A673 (cell line): ENCODE data around the gene TTYH3. TPM values are rescaled to one million over a fixed set of nuclear protein-coding genes. Genes with fewer than 3 reads are reported as not detected.

ENCODE experiments used
- BruUV-seq: library from RNA; stranded (reverse); fragments of 400-500 nt; replicated peaks from 2 replicates; lab custom pipeline; 2021; lab: Mats Ljungman, UMichigan
- CTCF ChIA-PET: fragments of 300-600 bp; sonication (Branson Sonifier 250); formaldehyde crosslinking; loops from one replicate; lab custom pipeline; 2022; ENCODE audit warnings: antibody characterized with exemption; lab: Charles Lee
- POLR2A ChIA-PET: fragments of 300-600 bp; sonication (Branson Sonifier 250); formaldehyde crosslinking; loops from one replicate; lab custom pipeline; 2022; ENCODE audit warnings: antibody characterized with exemption; ENCODE audit not compliant: low non-redundant PET; lab: Charles Lee
- DNase-seq: peaks from one replicate; pipeline ENCODE4 v3.0.0-alpha.2; 2015; ENCODE audit warnings: low spot score
- H3K27ac ChIP-seq: fragments of 200-600 bp; sonication (generic); 2 replicates; pipeline ENCODE4 v1.5.1; 2016; ENCODE audit warnings: mixed run types, low read depth, mild to moderate bottlenecking, mixed read lengths, antibody characterized with exemption, low read length; ENCODE audit not compliant: poor library complexity, severe bottlenecking
- H3K27me3 ChIP-seq: fragments of 200-600 bp; sonication (generic); replicated peaks from 2 replicates; pipeline ENCODE4 v1.6.1; 2017; ENCODE audit warnings: mixed run types, low read depth, mild to moderate bottlenecking, mixed read lengths, antibody characterized with exemption, low read length; ENCODE audit not compliant: insufficient read depth, poor library complexity
- H3K36me3 ChIP-seq: fragments of 200-600 bp; sonication (generic); 2 replicates; pipeline ENCODE4 v1.6.1; 2016; ENCODE audit warnings: mixed run types, mild to moderate bottlenecking, mixed read lengths, antibody characterized with exemption, low read length; ENCODE audit not compliant: insufficient read depth, poor library complexity, severe bottlenecking
- H3K4me1 ChIP-seq: fragments of 200-600 bp; sonication (generic); 2 replicates; pipeline ENCODE4 v1.6.1; 2017; ENCODE audit warnings: mixed run types, mild to moderate bottlenecking, mixed read lengths, antibody characterized with exemption, low read length; ENCODE audit not compliant: insufficient read depth, poor library complexity, severe bottlenecking
- H3K4me3 ChIP-seq: fragments of 200-600 bp; sonication (generic); 2 replicates; pipeline ENCODE4 v1.5.1; 2016; ENCODE audit warnings: low read depth, mixed run types, mild to moderate bottlenecking, mixed read lengths, low read length; ENCODE audit not compliant: poor library complexity, severe bottlenecking
- H3K9me3 ChIP-seq: fragments of 200-600 bp; sonication (generic); 2 replicates; pipeline ENCODE4 v1.6.1; 2016; ENCODE audit warnings: mixed run types, low read depth, mild to moderate bottlenecking, mixed read lengths, antibody characterized with exemption, low read length; ENCODE audit not compliant: poor library complexity, severe bottlenecking
- EZH2 ChIP-seq: fragments of 200-600 bp; sonication (generic); IDR thresholded peaks from 2 replicates; pipeline ENCODE4 v1.6.1; 2017; ENCODE audit warnings: borderline replicate concordance, low read depth, mild to moderate bottlenecking, mixed read lengths, antibody characterized with exemption, low read length; ENCODE audit not compliant: poor library complexity, severe bottlenecking
- intact Hi-C: fragments of 100-400 bp; cut with micrococcal nuclease; formaldehyde crosslinking; loops from one replicate; pipeline ENCODE4 v1.10.0; 2022; ENCODE audit not compliant: unreplicated experiment
- total RNA-seq: library from RNA; stranded (reverse); gene quantifications from 2 replicates; pipeline ENCODE4 v1.2.3, GENCODE V29; 2021
- TF ChIP-seq, protein P1 (sequence below): fragments of 300-800, 200-600 bp; sonication (generic); conservative IDR thresholded peaks from 2 replicates; pipeline ENCODE4 v1.5.1; 2017; ENCODE audit warnings: low read depth, mild to moderate bottlenecking, antibody characterized with exemption, low read length, moderate library complexity, mixed read lengths

The TTYH3 gene
- total RNA-seq, 1 experiment from 2014 or later = 248 TPM

DNA sequence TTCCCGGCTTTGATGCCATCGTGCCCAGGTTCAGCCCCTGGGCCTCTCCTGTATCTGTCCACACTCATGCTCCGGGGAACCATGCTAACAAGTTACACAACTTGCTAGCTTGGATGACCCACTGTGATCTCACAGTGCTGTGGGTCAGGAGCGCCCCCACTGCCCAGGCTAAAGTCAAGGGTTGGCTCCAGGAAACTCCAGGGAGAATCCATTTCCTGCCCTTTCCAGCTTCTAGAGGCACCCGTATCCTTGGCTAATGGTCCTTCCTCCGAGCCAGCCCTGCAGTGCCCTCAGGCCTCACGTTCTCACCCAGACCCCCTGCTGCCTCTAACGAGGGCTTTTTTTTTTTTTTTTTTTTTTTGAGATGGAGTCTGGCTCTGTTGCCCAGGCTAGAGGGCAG, 75.7 kb downstream of the TTYH3 start:
- Histone ChIP-seq H3K4me1 (no peaks in the 10 kb centered on the region), H3K27me3 (no peaks in the 10 kb centered on the region), H3K4me3 (no peak overlapping the region), H3K9me3 (no peaks in the 10 kb centered on the region), H3K36me3 (no peaks in the 10 kb centered on the region), H3K27ac (no peak overlapping the region)
- no TSS peak for BruUV-seq
- DNase-seq = no peak
- TF ChIP-seq, protein P1, sequence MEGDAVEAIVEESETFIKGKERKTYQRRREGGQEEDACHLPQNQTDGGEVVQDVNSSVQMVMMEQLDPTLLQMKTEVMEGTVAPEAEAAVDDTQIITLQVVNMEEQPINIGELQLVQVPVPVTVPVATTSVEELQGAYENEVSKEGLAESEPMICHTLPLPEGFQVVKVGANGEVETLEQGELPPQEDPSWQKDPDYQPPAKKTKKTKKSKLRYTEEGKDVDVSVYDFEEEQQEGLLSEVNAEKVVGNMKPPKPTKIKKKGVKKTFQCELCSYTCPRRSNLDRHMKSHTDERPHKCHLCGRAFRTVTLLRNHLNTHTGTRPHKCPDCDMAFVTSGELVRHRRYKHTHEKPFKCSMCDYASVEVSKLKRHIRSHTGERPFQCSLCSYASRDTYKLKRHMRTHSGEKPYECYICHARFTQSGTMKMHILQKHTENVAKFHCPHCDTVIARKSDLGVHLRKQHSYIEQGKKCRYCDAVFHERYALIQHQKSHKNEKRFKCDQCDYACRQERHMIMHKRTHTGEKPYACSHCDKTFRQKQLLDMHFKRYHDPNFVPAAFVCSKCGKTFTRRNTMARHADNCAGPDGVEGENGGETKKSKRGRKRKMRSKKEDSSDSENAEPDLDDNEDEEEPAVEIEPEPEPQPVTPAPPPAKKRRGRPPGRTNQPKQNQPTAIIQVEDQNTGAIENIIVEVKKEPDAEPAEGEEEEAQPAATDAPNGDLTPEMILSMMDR = no peak
- TF ChIP-seq EZH2 = no peak
- ChIA-PET CTCF (interaction anchor here (1.1 kb wide), 1 partner anchor 123 kb away, joined by 4 read pairs; no protein-coding TSS in a partner anchor), POLR2A (no interaction called here)
- intact Hi-C loops = no loop called here

GRCh38 chr7:2708041-2708440, 76.3 kb downstream of the TTYH3 start:
- DNase-seq = no peak
- intact Hi-C loops = no loop called here
- ChIA-PET CTCF (no interaction called here), POLR2A (no interaction called here)
- no peak for TF ChIP-seq EZH2
- TF ChIP-seq, protein P1 = no peak
- no peaks in the 10 kb centered on the region for H3K4me1 ChIP-seq
- BruUV-seq = no TSS peak
- H3K27ac ChIP-seq = no peak overlapping the region
- H3K4me3 ChIP-seq = no peak overlapping the region
- no peaks in the 10 kb centered on the region for H3K9me3 ChIP-seq
- no peaks in the 10 kb centered on the region for H3K36me3 ChIP-seq
- H3K27me3 ChIP-seq = no peaks in the 10 kb centered on the region

GRCh38 chr7:2708547-2709310, 76.9 kb downstream of the TTYH3 start:
- intact Hi-C loops = no loop called here
- ChIA-PET CTCF (no interaction called here), POLR2A (no interaction called here)
- no peaks in the 10 kb centered on the region for H3K9me3 ChIP-seq
- BruUV-seq = no TSS peak
- no peak overlapping the region for H3K27ac ChIP-seq
- no peaks in the 10 kb centered on the region for H3K4me1 ChIP-seq
- no peak overlapping the region for H3K4me3 ChIP-seq
- H3K36me3 ChIP-seq = no peaks in the 10 kb centered on the region
- DNase-seq = no peak
- H3K27me3 ChIP-seq = no peaks in the 10 kb centered on the region
- TF ChIP-seq, protein P1 = no peak
- TF ChIP-seq EZH2 = no peak
